ENCODE results near the gene NDST1. TPM values are rescaled to one million over a fixed set of nuclear protein-coding genes. Genes with fewer than 3 reads are reported as not detected.

Gene NDST1
- total RNA-seq, 1 experiment from 2014 or later = 33.1 TPM

DNA sequence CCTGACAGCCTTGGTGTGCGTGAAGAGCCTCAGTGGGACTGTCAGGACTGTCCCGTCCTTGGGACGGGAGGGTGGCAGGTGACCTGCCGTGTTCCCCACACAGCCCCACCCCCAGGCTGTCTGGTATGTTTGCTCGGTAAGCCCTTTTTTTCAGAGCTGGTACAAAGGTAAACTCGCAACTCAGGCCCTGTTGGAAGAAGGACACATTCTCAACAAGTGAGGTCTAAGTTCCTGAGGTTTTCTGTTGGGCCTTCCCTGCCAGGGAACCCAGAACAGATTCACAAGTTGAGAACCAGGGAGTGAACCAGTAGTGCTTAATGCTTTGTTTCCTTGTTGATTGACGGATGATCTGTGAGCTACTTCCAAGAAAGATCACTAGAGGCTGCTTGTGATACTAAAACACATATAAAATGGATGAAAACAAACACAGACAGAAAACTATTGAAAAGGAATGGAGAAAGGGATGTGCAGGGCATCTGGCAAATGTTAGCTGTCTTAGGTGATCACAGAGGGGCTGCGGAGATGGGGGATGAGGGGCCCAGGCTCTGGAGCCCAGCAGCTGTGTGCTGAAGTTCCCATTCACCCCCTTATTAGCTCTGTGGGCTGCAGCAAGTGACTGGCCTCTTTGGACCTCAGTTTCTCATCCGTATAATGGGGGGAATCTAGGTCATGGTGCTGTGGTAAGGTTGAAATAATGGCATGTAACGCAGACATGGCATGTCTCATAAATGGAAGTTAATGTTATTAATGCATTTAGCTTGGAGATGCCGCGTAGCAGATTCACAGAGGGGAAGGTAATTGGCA, 2.7 kb downstream of the NDST1 start:
- H3K79me2 ChIP-seq (ENCODE audit: insufficient read depth, low read length) = peaks cover 59% of the 10 kb centered on the region; the same call in 1 of the 2 replicates
- H3K9me2 ChIP-seq (ENCODE audit: insufficient read depth) = no peaks in the 10 kb centered on the region
- H3K9ac ChIP-seq (ENCODE audit: low read length) = no peak overlapping the region
- H3K27me3 ChIP-seq (ENCODE audit: insufficient read depth, low read length) = no peaks in the 10 kb centered on the region
- intact Hi-C loops (cut with micrococcal nuclease) = no loop called here
- no peaks in the 10 kb centered on the region for H3K9me3 ChIP-seq (ENCODE audit: control insufficient read depth in 1 of 2, insufficient read depth in 1 of 2, low read depth in 1 of 2, low read length in 2 of 2)
- no TSS peak for BruUV-seq (replicated peaks)
- no peak overlapping the region for H3K27ac ChIP-seq (ENCODE audit: low read depth, low read length)
- DNase-seq (ENCODE audit: low read depth, low spot score) (no peak), ATAC-seq (no peak)
- H3K4me1 ChIP-seq (ENCODE audit: control insufficient read depth in 1 of 2, insufficient read depth in 2 of 2, low read length in 2 of 2) = peaks cover 11 to 42% of the 10 kb centered on the region in 2 experiments
- H3K4me3 ChIP-seq (replicated peaks in 1 of 2; ENCODE audit: low read depth in 1 of 2, low read length in 2 of 2) = no peak overlapping the region
- H2AFZ ChIP-seq (ENCODE audit: low read depth, low read length, poor library complexity, severe bottlenecking) = no peak overlapping the region
- H3K36me3 ChIP-seq (ENCODE audit: control insufficient read depth in 1 of 2, insufficient read depth in 2 of 2, low read length in 2 of 2) = no peaks in the 10 kb centered on the region
- CTCF ChIA-PET = no interaction called here
- no peaks in the 10 kb centered on the region; the same call in 1 of the 2 replicates for H4K20me1 ChIP-seq (ENCODE audit: insufficient read depth)
- TF ChIP-seq YY1 (IDR thresholded peaks at IDR 0.05; ENCODE audit: extremely low read depth, insufficient replicate concordance, low read depth, low read length) = no peak
- TF ChIP-seq EGR1 (IDR thresholded peaks at IDR 0.05; ENCODE audit: low read depth) = no peak
- TF ChIP-seq, protein P1, sequence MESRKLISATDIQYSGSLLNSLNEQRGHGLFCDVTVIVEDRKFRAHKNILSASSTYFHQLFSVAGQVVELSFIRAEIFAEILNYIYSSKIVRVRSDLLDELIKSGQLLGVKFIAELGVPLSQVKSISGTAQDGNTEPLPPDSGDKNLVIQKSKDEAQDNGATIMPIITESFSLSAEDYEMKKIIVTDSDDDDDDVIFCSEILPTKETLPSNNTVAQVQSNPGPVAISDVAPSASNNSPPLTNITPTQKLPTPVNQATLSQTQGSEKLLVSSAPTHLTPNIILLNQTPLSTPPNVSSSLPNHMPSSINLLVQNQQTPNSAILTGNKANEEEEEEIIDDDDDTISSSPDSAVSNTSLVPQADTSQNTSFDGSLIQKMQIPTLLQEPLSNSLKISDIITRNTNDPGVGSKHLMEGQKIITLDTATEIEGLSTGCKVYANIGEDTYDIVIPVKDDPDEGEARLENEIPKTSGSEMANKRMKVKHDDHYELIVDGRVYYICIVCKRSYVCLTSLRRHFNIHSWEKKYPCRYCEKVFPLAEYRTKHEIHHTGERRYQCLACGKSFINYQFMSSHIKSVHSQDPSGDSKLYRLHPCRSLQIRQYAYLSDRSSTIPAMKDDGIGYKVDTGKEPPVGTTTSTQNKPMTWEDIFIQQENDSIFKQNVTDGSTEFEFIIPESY (IDR thresholded peaks at IDR 0.05; ENCODE audit: extremely low read depth, insufficient replicate concordance, low read length) = no peak
- TF ChIP-seq JUND (IDR thresholded peaks at IDR 0.05) = no peak
- no peak for TF ChIP-seq POLR2A (IDR thresholded peaks at IDR 0.05; ENCODE audit: borderline replicate concordance, extremely low read depth, insufficient read depth, insufficient read length)
- no peak for TF ChIP-seq CBX3 (IDR thresholded peaks at IDR 0.05; ENCODE audit: low read depth)
- no peak for TF ChIP-seq ELF1 (IDR thresholded peaks at IDR 0.05; ENCODE audit: borderline replicate concordance, low read depth)
- TF ChIP-seq, protein P2, sequence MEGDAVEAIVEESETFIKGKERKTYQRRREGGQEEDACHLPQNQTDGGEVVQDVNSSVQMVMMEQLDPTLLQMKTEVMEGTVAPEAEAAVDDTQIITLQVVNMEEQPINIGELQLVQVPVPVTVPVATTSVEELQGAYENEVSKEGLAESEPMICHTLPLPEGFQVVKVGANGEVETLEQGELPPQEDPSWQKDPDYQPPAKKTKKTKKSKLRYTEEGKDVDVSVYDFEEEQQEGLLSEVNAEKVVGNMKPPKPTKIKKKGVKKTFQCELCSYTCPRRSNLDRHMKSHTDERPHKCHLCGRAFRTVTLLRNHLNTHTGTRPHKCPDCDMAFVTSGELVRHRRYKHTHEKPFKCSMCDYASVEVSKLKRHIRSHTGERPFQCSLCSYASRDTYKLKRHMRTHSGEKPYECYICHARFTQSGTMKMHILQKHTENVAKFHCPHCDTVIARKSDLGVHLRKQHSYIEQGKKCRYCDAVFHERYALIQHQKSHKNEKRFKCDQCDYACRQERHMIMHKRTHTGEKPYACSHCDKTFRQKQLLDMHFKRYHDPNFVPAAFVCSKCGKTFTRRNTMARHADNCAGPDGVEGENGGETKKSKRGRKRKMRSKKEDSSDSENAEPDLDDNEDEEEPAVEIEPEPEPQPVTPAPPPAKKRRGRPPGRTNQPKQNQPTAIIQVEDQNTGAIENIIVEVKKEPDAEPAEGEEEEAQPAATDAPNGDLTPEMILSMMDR (IDR thresholded peaks at IDR 0.05 in 2 of 3, conservative IDR thresholded peaks at IDR 0.05 in 1 of 3; ENCODE audit: borderline replicate concordance in 1 of 3, insufficient read depth in 1 of 3, low read depth in 2 of 3, low read length in 2 of 3) = no peak
- TF ChIP-seq ZFX (IDR thresholded peaks at IDR 0.05) = no peak
- TF ChIP-seq, protein P3, sequence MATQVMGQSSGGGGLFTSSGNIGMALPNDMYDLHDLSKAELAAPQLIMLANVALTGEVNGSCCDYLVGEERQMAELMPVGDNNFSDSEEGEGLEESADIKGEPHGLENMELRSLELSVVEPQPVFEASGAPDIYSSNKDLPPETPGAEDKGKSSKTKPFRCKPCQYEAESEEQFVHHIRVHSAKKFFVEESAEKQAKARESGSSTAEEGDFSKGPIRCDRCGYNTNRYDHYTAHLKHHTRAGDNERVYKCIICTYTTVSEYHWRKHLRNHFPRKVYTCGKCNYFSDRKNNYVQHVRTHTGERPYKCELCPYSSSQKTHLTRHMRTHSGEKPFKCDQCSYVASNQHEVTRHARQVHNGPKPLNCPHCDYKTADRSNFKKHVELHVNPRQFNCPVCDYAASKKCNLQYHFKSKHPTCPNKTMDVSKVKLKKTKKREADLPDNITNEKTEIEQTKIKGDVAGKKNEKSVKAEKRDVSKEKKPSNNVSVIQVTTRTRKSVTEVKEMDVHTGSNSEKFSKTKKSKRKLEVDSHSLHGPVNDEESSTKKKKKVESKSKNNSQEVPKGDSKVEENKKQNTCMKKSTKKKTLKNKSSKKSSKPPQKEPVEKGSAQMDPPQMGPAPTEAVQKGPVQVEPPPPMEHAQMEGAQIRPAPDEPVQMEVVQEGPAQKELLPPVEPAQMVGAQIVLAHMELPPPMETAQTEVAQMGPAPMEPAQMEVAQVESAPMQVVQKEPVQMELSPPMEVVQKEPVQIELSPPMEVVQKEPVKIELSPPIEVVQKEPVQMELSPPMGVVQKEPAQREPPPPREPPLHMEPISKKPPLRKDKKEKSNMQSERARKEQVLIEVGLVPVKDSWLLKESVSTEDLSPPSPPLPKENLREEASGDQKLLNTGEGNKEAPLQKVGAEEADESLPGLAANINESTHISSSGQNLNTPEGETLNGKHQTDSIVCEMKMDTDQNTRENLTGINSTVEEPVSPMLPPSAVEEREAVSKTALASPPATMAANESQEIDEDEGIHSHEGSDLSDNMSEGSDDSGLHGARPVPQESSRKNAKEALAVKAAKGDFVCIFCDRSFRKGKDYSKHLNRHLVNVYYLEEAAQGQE (IDR thresholded peaks at IDR 0.05; ENCODE audit: low read depth) = no peak
- no peak for TF ChIP-seq RAD21 (IDR thresholded peaks at IDR 0.05; ENCODE audit: low read depth)
- TF ChIP-seq, protein P4, sequence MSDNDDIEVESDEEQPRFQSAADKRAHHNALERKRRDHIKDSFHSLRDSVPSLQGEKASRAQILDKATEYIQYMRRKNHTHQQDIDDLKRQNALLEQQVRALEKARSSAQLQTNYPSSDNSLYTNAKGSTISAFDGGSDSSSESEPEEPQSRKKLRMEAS (IDR thresholded peaks at IDR 0.05) = no peak
- TF ChIP-seq FOSL1 (IDR thresholded peaks at IDR 0.05; ENCODE audit: low read depth) = no peak
- POLR2A ChIA-PET = interaction anchor here (1.3 kb wide), 1 partner anchor 9 kb away, joined by 3 read pairs; no protein-coding TSS in a partner anchor
- H3K4me2 ChIP-seq (ENCODE audit: low read length) = no peak overlapping the region
- RAD21 ChIA-PET (ENCODE audit: low non-redundant PET in 1 of 2, low total read pairs in 2 of 2, uncharacterized antibody in 2 of 2, unreplicated experiment in 2 of 2) = no interaction called here
